ENCODE data around the gene CA5A. TPM values are rescaled to one million over a fixed set of nuclear protein-coding genes. Genes with fewer than 3 reads are reported as not detected.
"Not testable (repeated sequence)": the region's sequence is repeated elsewhere in the genome, so short reads cannot be mapped to it uniquely, and the experiment has no call there.

The CA5A gene
- total RNA-seq, 2 experiments from 2014 or later = not detected

DNA sequence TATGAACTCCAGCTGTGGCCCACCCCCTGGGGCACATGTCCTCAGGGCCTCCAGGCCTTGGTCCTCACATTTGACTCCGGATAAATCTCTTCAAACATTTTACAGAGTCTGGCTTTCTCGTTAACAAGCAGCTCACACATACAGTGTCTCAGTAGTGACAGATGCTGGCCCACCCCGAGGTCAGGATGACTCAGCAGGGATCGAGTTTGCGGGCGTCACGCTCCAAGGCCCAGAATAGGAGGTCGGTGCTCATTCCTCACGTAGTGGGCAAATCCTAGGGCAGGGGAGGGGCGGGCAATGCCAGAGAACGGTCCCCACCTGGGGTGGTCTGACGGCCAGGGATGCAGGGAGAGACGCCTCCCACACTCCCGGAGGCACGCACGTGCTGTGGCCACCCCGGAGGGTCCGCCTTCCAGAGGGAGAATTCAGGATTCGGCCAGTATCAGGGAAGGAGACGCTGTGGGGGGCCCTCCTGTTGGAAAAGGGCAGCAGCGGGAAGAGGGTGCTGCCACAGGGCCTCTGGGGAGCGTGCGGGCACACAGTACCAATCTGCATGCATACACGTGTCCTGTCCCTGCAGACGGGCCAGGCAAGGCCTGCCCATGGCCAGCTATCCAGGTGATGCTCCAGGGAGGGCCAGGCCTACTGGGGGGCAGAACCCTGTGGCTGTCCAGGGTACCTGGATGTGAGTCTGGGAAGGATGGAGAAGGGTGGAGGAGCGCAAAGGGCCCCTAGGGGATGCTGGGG, 75.6 kb downstream of the CA5A start:
- peak overlapping the region; percentile 56 for H3K4me3 Mint-ChIP-seq
- Histone ChIP-seq H3K9me3 (ENCODE audit: control insufficient read depth in 1 of 2, insufficient read depth in 1 of 2, low read length in 2 of 2) (no peaks in the 10 kb centered on the region), H3K27me3 (ENCODE audit: control insufficient read depth in 1 of 2, insufficient read depth in 2 of 2, low read length in 2 of 2) (no peaks in the 10 kb centered on the region), H3K4me3 (ENCODE audit: low read length) (no peak overlapping the region), H3K27ac (ENCODE audit: low read depth in 1 of 2, low read length in 2 of 2) (no peak overlapping the region), H3K36me3 (ENCODE audit: insufficient read depth, low read length) (no peaks in the 10 kb centered on the region), H3K4me1 (ENCODE audit: insufficient read depth, low read length) (peaks cover 50% of the 10 kb centered on the region)
- intact Hi-C loops (cut with DNase I, micrococcal nuclease) = loop anchor here in 1 of 2 experiments (10.0 kb wide), 1 partner anchor 476 kb away; the partner anchor contains the start of gene FBXO31
- no peak for TF ChIP-seq CTCF (IDR thresholded peaks at IDR 0.05)
- ATAC-seq (ENCODE audit: poor library complexity) (peak; percentile 14), DNase-seq (peak in 1 of 14 experiments; percentile 32)
- no peaks in the 10 kb centered on the region for H3K9me3 Mint-ChIP-seq
- peaks cover 5% of the 10 kb centered on the region for H3K36me3 Mint-ChIP-seq (ENCODE audit: low read depth)
- ChIA-PET POLR2A (interaction anchor here (1.6 kb wide), 1 partner anchor 11 kb away, joined by 3 read pairs; no protein-coding TSS in a partner anchor), CTCF (no interaction called here)
- peak overlapping the region; percentile 71 for H3K27ac Mint-ChIP-seq
- no peaks in the 10 kb centered on the region for H3K27me3 Mint-ChIP-seq
- peaks cover 22% of the 10 kb centered on the region for H3K4me1 Mint-ChIP-seq (ENCODE audit: low read depth)

- intact Hi-C loops (cut with DNase I, micrococcal nuclease); ATAC-seq (ENCODE audit: poor library complexity); DNase-seq; H3K27me3 Mint-ChIP-seq; H3K36me3 ChIP-seq (ENCODE audit: insufficient read depth, low read length); H3K4me3 Mint-ChIP-seq; H3K27me3 ChIP-seq (ENCODE audit: control insufficient read depth in 1 of 2, insufficient read depth in 2 of 2, low read length in 2 of 2); H3K36me3 Mint-ChIP-seq (ENCODE audit: low read depth); H3K9me3 ChIP-seq (ENCODE audit: control insufficient read depth in 1 of 2, insufficient read depth in 1 of 2, low read length in 2 of 2); H3K9me3 Mint-ChIP-seq; H3K27ac ChIP-seq (ENCODE audit: low read depth in 1 of 2, low read length in 2 of 2); H3K4me3 ChIP-seq (ENCODE audit: low read length): not testable (repeated sequence)
- H3K27ac Mint-ChIP-seq = peak overlapping the region; percentile 79
- H3K4me1 Mint-ChIP-seq (ENCODE audit: low read depth) = peaks cover 20% of the 10 kb centered on the region
- ChIA-PET POLR2A (interaction anchor here (0.5 kb wide), 1 partner anchor 101 kb away, joined by 3 read pairs; no protein-coding TSS in a partner anchor), CTCF (interaction anchor here (1.3 kb wide), 1 partner anchor 8 kb away, joined by 3 read pairs; no protein-coding TSS in a partner anchor)
- peaks cover 57% of the 10 kb centered on the region for H3K4me1 ChIP-seq (ENCODE audit: insufficient read depth, low read length)
Measured at GRCh38 chr16:87858151-87858993, 78.0 kb downstream of the CA5A start.

- ATAC-seq (ENCODE audit: poor library complexity) = no peak
- Mint-ChIP-seq H3K27me3 (no peaks in the 10 kb centered on the region), H3K4me3 (peak overlapping the region; percentile 77), H3K27ac (peak overlapping the region; percentile 79), H3K4me1 (ENCODE audit: low read depth) (peaks cover 25% of the 10 kb centered on the region), H3K36me3 (ENCODE audit: low read depth) (peaks cover 11% of the 10 kb centered on the region), H3K9me3 (no peaks in the 10 kb centered on the region)
- peaks cover 3% of the 10 kb centered on the region for H3K36me3 ChIP-seq (ENCODE audit: insufficient read depth, low read length)
- H3K4me1 ChIP-seq (ENCODE audit: insufficient read depth, low read length) = peaks cover 63% of the 10 kb centered on the region
- no peak overlapping the region for H3K27ac ChIP-seq (ENCODE audit: low read depth in 1 of 2, low read length in 2 of 2)
- intact Hi-C loops (cut with DNase I, micrococcal nuclease) = no loop called here
- peak overlapping the region; percentile 28 for H3K4me3 ChIP-seq (ENCODE audit: low read length)
- H3K27me3 ChIP-seq (ENCODE audit: control insufficient read depth in 1 of 2, insufficient read depth in 2 of 2, low read length in 2 of 2) = no peaks in the 10 kb centered on the region
- ChIA-PET CTCF (interaction anchor here (1.4 kb wide), 1 partner anchor 14 kb away, joined by 5 read pairs; no protein-coding TSS in a partner anchor), POLR2A (interaction anchor here (1.3 to 1.8 kb wide), 3 partner anchors 10 to 15 kb away, joined by 3 to 12 read pairs (median 7); partner anchors contain the start of gene SLC7A5)
- no peak for DNase-seq
- TF ChIP-seq CTCF (IDR thresholded peaks at IDR 0.05) = no peak
- no peaks in the 10 kb centered on the region for H3K9me3 ChIP-seq (ENCODE audit: control insufficient read depth in 1 of 2, insufficient read depth in 1 of 2, low read length in 2 of 2)
Measured at GRCh38 chr16:87856791-87857228, 79.5 kb downstream of the CA5A start.

Measured in CD4-positive, alpha-beta T cell (primary cell).